Limb (tissue), 2 donors: ENCODE data around the gene FBXL7.

Experiments used
- DNase-seq, 2 donors: peaks; one replicate each; pipeline ENCODE4 v3.0.0-alpha.2; 2016; ENCODE audit errors: extremely low spot score in 2 of 2

The FBXL7 gene

DNA sequence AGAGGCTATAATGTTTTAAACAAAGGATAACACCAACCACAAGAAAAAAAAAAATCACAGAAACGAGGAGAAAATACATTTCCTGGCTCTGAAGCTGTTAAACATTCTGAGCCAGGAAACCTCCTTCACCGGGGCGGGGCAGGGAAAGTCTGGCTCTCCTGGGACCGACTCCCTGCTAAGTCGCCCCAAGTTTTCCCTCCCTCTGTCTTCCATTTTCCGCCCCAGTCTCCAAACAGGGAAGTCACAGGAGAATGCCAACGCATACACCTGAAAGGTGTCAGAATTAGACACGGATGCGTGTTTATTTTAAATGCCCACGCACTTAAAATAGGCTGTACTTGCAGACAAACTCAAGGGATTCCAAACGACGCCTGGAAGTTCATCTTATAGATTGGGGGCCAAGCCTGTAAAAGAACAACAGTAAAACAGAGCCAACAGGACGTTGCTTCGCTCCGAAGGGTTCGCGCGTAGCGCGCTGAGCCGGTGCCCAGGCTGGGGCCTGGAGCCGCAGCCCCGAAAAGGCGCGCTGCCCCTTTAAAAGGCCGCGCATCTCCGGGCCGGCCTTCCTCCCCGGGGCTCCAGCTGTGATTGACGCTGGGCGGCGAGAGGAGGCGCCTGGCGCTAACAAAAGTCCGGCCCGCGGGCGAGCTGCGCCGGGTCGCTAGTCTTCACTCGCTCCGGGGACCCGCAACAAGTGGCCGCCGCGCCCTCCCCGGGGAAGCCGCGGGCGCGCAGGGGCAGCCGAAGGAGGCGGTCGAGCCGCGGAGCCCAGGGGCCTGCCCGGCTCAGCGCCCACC lies at the start of gene FBXL7:
TSS of gene FBXL7 (plus strand) at position 653 of the 797 bp plus-strand sequence.
- peak; percentile 85 to 87 for DNase-seq

DNA sequence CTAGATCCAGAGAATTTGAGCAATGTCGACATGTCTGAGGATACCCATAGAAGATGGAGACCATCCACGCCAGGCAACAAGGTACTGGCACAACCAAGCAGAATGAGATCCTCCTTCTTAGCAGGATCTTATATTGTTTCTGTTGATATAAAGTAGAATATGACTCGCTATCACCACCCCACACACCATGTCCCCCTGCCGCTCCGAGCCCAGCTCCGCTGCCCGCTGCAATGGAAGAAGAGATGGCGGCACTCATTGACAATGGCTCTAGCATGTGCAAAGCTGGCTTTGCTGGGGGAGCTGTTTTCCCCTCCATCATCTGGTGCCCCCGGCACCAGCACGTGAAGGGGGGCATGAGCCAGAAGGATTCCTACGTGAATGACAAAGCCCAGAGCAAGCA lies 49.5 kb upstream of the FBXL7 start:
- no peak for DNase-seq

DNA sequence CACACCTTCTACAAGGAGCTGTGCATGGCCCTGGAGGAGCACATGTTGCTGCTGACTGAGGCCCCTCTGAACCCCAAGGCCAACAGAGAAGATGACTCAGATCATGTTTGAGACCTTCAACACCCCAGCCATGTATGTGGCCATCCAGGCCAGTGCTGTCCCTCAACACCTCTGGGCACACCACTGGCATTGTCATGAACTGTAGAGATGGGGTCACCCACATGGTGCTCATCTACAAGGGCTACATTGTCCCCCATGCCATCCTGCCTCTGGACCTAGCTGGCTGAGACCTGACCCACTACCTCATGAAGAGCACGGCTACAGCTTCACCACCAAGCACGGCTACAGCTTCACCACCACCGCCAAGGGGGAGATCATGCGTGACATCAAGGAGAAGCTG lies 49.0 kb upstream of the FBXL7 start:
- DNase-seq: no peak

DNA sequence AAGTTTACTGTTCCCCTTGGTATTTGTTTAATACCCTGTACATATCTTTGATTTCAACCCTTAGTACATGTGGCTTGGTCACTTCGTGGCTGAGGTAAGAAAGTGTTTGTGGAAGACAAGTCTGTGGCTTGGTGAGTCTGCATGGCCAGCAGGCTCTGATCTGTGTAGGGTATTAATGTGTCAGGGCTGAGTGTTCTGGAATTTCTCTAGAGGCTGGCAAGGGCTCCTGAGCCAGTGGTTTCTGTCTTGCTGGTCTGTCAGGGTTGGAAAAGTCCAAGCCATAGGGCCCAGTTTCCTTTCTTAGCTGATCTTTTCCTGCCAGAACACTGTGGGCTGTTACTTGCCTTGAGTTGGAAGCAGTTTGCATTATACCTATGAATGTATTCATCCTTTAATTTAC lies 48.0 kb upstream of the FBXL7 start:
- DNase-seq: no peak

DNA sequence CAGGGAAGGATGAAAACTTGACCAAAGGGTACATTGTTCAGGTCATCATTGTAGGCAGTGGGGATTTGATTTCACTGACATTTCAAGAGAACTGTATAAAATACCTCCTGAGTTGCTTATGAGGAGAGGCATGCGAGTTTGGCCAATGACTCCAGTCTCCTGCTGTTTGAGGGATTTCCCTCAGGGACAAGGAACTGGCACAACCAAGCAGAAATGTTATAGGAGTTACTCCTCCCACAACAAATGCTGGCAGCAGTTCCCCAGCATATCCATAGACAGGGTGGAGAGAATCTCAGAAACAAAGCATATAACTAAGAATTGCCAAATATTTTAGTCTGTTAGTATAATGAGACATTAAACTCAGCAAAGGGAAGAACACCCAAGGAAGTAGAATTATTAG lies 47.2 kb upstream of the FBXL7 start:
- DNase-seq: no peak

DNA sequence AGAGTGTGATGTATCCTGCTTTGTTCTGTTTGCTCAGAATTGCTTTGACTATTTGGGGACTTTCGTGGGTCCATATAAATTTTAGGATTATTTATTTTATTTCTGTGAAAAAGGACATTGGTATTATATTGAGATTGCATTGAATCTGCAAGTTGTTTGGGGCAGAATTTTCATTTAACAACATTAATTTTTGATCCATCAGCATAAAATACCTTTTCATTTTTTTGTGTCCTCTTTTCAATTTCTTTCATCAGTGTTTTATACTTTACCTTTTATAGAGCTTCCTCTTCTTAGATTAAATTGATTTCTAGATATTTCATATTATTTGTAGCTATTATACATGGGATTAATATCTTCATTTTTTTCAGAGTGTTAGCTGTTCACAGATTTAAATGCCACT lies 40.8 kb upstream of the FBXL7 start:
- DNase-seq: no peak

DNA sequence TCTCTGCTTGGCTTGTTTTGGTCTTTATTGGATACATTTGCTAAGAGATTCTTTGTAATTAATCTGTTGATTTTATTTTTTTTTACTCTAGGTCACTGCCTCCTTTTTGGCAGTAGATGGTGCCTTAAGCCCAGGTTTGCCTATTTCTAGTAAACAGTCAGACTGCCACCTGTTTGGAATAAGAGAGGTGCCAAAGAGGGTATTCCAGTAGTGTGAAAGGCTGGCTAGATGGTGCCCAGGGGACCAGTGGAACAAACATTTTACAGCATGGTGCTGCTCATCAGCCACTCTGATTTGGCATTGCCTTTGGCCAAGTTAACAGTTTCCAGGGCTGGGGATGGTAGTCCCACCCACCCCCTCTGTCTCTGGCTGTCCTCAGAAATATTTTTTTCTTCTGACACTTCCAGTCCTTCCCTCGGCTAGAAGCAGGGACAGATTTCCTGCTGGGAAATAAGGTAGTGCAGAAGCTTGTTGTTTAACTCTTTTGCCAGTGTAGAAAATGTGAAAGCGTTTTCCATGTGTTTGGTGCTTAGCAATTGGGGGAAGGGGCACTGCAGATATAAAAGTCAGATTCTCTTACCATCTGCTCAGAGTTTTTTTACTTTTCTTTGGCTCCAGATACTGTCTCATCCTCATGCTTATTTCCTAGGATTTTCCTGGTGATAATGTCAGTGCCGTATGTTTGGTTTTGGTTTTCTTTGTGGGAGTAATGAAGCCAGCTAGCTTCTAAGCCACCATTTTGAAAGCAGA lies 36.6 kb upstream of the FBXL7 start:
- no peak for DNase-seq

DNA sequence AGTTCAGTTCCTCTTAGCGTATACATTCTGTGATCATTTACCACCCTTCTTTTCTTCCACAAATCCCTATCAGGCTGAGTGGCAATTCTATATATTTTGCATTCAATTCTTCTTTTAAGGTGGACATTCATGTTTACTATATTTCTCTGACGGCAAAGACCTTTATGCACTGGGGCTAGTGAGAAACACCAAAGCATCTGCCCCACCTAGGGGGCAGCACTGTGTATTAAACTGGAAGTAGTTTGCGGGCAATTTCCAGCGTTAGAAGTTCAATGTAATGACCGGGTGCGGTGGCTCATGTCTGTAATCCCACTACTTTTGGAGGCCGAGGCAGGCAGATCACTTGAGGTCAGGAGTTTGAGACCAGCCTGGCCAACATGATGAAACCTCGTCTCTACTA lies 27.9 kb upstream of the FBXL7 start:
- DNase-seq: no peak

DNA sequence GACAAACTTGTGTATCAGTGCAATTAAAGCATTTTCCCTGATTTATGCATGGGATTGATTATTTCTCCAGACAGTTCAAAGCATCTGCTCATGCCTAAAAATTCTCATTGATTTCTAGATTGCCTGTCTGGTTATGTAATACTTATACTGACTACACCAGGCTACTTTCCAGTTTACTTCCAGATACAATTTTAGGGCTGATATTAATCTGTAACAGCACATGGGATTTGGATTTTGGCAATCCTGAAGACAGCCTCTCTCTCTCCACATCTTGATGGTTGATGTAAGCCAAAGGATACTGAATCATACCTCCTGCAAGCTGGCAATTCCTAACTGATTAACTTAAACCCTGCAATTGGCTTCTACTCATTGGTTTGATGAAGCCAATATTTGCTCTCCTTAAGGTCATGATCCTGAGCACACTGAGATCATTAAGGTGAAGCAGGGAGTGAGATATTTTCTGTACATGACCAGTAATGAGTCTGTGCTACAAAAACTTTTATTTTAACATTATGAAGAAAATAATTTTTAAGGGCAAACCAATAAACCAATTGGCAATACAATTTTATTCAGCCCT lies 25.7 kb upstream of the FBXL7 start:
- DNase-seq: no peak

DNA sequence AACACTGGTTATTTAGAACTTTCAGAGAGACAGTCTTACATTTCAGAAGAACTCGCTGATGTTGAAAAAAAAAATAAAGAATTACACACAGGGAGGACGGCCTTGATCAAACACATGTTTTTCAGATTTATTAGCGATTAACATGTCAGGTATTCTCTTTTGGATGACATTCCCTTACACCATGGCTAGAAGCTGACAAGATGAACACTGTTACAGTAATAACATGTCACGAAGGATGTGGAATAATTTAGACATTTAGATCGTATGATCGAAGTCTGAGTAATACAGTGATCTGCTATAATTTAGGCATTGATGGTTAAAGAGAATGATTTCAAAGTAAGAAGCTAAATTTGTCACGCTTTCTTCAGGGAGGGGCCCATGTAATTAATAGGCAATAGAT lies 24.6 kb upstream of the FBXL7 start:
- DNase-seq: no peak

DNA sequence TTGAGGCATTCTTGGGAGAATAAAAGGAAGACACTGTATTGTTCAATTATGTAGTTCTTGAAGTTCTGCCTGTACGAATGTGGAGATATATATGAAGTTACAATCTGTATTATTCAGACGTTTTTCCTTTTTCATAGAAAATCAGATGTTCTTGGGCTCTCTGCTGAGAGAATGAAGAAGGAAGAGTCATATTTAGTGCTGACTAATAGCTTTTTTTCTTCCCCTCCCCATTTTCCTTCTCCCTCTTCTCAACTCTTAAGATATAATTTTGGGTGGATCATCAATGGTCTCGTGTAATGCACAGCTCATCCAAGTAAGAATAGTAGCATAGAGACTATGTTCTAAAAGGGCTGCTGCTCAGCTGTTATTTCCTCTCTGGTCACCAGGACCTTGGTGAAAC lies 23.0 kb upstream of the FBXL7 start:
- DNase-seq: no peak

DNA sequence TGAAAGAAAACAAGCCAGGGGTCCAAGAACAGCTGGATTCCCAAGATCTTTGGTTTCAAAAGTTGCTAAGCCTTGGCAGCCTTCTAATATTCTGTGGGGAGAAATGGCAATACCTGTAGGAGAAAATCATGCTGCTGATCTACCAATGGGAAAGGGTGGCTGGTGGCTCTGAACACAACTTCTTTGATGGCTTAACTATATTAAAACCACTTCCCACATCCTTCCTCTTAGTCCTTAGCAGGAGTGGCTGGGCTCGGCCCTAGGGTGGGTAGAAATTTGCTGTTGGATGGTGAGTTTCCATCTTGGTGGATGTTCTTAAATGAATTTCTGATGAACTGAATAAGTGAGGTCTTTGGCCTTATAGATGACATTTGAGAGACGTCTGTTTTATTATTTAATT lies 19.5 kb upstream of the FBXL7 start:
- no peak for DNase-seq

DNA sequence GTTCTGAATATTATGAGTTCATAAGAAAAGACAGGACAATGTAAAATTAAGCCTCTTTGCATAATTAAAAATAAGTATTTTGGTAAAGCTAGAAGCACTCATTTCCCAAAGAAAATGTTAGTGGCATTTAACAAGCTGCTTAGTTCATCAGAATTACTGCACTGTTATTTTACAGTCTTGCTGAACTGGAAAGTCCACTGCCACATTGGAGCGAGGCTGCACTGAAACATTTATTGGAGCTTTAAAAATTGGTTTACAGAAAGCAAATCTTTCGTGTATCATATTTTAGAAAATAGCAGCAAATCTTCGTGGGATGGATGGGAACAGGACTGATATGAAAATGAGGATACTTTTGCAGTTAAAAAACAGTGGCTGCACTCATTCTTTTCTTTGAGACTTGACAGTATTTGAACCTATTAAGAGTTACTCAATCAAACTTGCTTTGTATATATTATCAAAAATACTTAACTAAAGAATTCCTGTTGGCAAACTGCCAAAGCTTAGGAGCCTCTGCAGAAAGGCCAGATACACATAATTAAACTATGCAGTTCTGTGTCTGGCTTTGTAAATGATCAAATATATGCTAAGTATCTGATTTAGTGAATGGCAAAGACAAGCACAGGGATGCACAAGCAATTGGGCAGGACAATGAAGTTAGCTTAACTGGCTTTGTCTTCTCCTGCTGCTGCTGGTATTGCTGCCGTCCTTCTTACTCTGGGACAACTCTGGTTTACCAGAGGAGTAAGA lies 16.5 kb upstream of the FBXL7 start:
- DNase-seq: no peak

DNA sequence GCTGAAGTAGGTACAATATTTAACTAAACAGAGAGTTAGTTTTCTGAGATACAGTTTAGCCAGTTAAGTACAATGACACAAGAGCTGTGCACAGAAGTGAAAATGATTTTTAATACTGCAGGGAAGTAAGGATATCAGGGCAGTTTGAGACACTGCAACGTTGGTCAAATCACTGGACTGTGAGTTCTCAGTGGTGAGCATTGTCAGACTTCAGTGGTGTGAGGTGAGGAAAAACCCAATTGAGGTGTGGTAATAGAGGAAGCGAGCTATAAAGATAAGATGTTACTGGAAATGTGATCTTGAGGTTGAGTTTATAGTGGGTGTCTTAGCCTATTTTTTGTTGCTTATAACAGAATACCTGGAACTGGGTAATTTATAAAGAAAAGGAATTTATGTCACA lies 12.8 kb upstream of the FBXL7 start:
- no peak for DNase-seq

DNA sequence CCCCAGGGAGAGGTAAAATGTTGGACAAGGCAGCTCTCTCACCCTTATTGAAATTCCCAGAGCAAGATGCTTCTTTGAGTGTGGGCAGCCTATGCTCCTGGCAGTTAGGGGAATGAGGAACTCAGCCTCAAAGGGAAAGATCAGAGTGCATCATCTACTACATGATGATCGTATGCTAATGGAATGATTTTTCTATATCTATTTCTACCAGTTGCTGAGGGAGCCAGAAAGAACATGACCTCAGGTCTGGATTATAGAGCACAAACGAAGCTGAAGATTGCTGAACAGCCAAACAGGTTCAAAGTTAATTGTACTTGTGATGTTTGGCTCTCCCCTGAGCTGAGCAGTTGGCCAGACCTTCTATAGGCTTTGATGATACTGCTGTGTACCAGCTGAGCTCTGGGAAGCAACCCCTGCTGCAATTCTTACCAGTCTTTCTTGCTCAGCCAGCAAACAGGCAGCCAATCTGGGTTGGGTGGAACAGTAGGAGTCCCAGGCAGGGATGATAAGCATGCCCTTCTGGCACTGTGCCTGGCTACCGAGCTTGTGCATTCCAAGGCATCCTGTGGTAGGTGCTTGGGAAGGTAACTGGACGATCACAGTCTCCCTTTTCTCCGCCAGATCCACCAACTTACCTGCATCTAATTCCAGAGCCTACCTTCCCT lies 10.3 kb upstream of the FBXL7 start:
- DNase-seq: no peak

DNA sequence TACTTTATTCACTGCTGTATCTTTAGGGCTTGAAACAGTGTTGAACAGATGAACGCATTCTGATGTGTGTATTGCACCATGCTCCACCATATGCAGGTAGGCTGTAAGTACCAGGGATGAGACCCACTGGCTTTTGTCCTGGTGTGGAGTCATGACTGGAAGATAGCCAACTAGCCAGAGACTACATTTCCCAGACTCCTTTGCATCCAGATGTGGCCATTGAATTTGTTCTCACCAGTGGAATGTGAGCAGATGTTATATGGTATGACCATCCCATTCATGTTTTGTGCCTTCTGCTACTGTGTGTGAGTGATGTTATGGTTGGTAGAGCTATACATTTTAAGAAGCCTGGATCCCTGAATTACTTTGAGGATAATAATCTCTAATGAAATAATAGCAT lies 7.4 kb upstream of the FBXL7 start:
- DNase-seq: no peak

DNA sequence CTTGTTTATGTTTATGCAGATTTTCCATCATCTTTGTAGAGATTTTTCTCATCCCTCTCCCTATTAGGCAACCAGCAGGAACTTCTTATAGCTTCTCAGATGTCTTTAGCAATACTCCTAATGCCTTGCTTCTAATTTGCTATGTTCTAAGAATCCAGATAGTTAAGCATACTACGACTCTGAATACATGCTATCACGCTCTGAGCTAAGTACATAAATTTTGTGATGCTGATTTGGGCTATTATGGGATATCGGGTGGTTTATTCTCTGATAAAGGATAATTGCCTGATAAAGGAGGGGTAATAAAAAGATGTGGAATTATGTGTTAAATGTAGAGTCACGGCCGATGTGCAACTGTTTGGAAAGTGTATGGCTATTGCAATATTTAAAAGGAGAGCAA lies 6.5 kb upstream of the FBXL7 start:
- no peak for DNase-seq

DNA sequence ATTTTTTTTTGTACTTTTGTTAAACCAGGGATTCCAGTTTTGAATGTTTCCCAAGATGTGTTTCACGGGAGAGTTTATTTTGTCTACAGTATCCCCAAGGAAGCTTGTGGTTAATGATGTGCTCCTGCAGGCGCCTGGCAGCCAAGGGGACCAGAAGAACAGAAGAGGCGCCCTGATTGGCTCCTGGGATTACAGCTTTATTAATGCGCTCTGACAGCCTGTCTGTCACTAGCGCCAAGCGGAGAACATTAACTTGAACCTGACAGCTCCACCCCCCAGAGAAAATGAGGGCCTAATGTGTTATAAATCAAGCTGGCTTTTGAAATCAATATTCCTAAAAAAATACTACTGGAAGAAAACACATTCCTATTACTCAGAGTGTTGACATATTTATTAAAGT lies 5.0 kb upstream of the FBXL7 start:
- no peak for DNase-seq

DNA sequence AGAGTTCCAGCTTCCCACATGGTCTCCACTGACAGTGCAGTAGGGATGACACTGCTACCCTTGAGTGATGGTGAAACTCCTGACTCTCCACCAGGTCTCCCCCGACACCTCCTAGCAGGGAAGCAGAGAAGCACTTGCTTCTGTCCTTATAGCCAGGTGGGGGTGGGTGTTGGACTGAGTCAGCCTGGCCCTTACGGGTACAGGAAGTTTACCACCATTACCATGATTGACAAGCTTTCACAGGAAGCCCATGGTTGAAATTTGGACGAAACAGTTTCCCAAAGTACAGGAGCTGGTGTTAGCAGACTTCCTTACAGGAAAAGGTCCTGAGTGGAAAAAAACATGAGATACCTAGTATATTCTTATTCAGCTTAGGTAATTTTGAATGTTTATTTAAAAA lies 3.1 kb upstream of the FBXL7 start:
- no peak for DNase-seq

DNA sequence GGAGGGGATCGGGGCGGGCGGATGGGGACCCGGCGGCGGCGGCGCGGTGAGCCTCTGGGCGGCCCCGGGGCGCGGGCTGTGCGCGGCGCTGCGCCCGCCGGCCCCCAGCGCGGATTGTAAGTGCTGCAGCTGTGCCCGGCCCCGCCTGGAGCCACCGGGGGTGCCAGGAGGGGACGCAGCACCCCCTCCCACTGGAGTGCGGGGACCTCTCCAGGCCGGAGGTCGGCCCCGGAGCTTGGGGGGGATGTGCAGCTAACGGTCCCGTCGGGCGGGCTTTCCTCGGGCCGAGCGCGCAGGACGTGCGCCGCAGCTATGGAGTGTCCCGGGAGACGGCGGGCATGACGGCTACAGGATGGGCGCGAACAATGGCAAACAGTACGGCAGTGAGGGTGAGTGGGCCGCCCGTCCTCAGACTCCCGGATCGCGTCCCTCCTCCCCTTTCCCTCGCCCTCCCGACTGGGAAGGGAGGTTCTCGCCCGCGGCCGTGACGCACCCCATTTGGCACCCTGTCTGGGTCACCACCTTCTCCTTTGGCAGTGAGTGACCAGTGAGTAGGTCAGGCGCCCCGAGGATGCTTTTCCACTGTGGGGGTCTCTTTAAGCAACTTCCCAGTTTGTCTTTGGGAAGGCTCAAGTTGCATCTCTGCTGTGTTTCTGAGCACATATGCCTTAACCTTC lies 483 bp downstream of the FBXL7 start:
- peak; percentile 35 to 73 for DNase-seq
